Testis (tissue), 2 donors: Measurements from ENCODE around the gene RABGAP1L.

Source experiments
- CTCF ChIP-seq, 3 experiments: fragments of 450-650 bp in 2 of 3; fragments of 200-600 bp in 1 of 3; sonication (generic) in 1 of 3; IDR thresholded peaks; one replicate each; pipeline ENCODE4 v1.5.1; 2016 to 2019; ENCODE audit warnings: antibody characterized with exemption in 3 of 3, mild to moderate bottlenecking in 2 of 3, moderate library complexity in 1 of 3
- POLR2A ChIP-seq: fragments of 450-650 bp; IDR thresholded peaks from one replicate; pipeline ENCODE4 v1.6.1; 2017; ENCODE audit warnings: antibody characterized with exemption, mild to moderate bottlenecking, moderate library complexity

GRCh38 chr1:174358786-174359453, 199.6 kb downstream of the RABGAP1L start:
- TF ChIP-seq POLR2A = no peak
- no peak for TF ChIP-seq CTCF (IDR thresholded peaks at IDR 0.05)
